Endothelial cell (in vitro differentiated cells): ENCODE measurements around the gene SORCS2. TPM values are rescaled to one million over a fixed set of nuclear protein-coding genes. Genes with fewer than 3 reads are reported as not detected.

Experiments
- DNase-seq: peaks from one replicate; pipeline ENCODE4 v3.0.0; 2021; ENCODE audit warnings: low spot score
- H3K27ac Mint-ChIP-seq: one replicate; pipeline ENCODE4 v1.8.0; 2021; ENCODE audit warnings: mixed read lengths, inconsistent platforms; ENCODE audit not compliant: unreplicated experiment
- H3K27me3 Mint-ChIP-seq: one replicate; pipeline ENCODE4 v1.8.0; 2021; ENCODE audit warnings: mild to moderate bottlenecking, moderate library complexity, mixed read lengths, inconsistent platforms; ENCODE audit not compliant: unreplicated experiment
- H3K36me3 Mint-ChIP-seq: one replicate; pipeline ENCODE4 v1.8.0; 2021; ENCODE audit warnings: mild to moderate bottlenecking, low read depth, mixed read lengths, inconsistent platforms; ENCODE audit not compliant: unreplicated experiment
- H3K4me1 Mint-ChIP-seq: one replicate; pipeline ENCODE4 v1.8.0; 2021; ENCODE audit warnings: mild to moderate bottlenecking, mixed read lengths, inconsistent platforms; ENCODE audit not compliant: unreplicated experiment
- H3K4me3 Mint-ChIP-seq: one replicate; pipeline ENCODE4 v1.8.0; 2021; ENCODE audit warnings: mild to moderate bottlenecking, mixed read lengths, inconsistent platforms; ENCODE audit not compliant: unreplicated experiment
- H3K9me3 Mint-ChIP-seq: one replicate; pipeline ENCODE4 v1.8.0; 2021; ENCODE audit warnings: mixed read lengths, inconsistent platforms; ENCODE audit not compliant: unreplicated experiment
- CTCF ChIP-seq: fragments of 200-600 bp; sonication (generic); IDR thresholded peaks from one replicate; pipeline ENCODE4 v1.5.0; 2021; ENCODE audit warnings: antibody characterized with exemption; ENCODE audit not compliant: unreplicated experiment
- total RNA-seq: library from RNA; stranded (reverse); fragmentation: NEBNext Ultra II Directional; extraction: Animal tissue kit (Norgen Biotek cat#: 25700); gene quantifications from one replicate; pipeline ENCODE4 v1.2.1, GENCODE V29; 2021; ENCODE audit not compliant: unreplicated experiment

The SORCS2 gene
- total RNA-seq, 1 donor from 2014 or later: 1.3 TPM

GRCh38 chr4:7156761-7157488 is 35.4 kb upstream of the SORCS2 start:
- H3K4me3 Mint-ChIP-seq: no peak overlapping the region
- H3K27me3 Mint-ChIP-seq: peaks cover 22% of the 10 kb centered on the region
- DNase-seq: peak; percentile 40
- peak; percentile 52 for TF ChIP-seq CTCF
- H3K27ac Mint-ChIP-seq: peak overlapping the region; percentile 65
- H3K36me3 Mint-ChIP-seq: peaks cover 8% of the 10 kb centered on the region
- no peaks in the 10 kb centered on the region for H3K9me3 Mint-ChIP-seq
- H3K4me1 Mint-ChIP-seq: peaks cover 27% of the 10 kb centered on the region

- no peaks in the 10 kb centered on the region for H3K9me3 Mint-ChIP-seq
- H3K36me3 Mint-ChIP-seq: peaks cover 8% of the 10 kb centered on the region
- TF ChIP-seq CTCF: no peak
- H3K4me1 Mint-ChIP-seq: peaks cover 27% of the 10 kb centered on the region
- H3K4me3 Mint-ChIP-seq: no peak overlapping the region
- H3K27me3 Mint-ChIP-seq: peaks cover 22% of the 10 kb centered on the region
- DNase-seq: no peak
- no peak overlapping the region for H3K27ac Mint-ChIP-seq
Observed at GRCh38 chr4:7157666-7158065, 34.7 kb upstream of the SORCS2 start.

DNA sequence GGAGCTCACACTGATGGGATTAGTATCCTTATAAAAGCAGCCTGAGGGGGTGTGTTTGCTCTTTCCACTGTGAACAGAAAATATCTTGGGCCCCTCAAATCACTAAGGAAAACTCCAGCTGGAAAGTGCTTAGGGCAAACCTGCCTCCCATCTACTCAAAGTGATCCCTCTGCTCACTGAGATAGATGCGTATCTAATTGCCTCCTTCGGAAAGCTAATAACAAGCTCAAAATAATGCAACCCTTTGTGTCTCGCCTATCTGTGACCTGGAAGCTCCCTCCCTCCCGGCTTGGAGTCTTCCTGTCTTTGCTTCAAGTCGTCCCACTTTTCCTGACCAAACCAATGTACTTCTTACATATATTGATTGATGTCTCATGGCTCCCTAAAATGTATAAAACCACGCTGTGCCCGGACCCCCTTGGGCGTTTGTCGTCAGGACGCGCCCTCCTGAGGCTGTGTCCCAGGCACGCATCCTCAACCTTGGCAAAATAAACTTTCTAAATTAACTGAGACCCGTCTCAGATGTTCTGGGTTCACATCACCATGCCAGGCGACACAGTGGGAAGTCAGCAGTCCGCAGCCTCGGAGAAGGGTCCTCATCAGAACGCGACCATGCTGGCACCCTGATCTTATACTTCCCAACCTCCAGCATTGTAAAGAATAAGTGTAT is 34.1 kb upstream of the SORCS2 start:
- H3K4me1 Mint-ChIP-seq: peaks cover 27% of the 10 kb centered on the region
- no peaks in the 10 kb centered on the region for H3K9me3 Mint-ChIP-seq
- TF ChIP-seq CTCF: no peak
- H3K27ac Mint-ChIP-seq: no peak overlapping the region
- peaks cover 22% of the 10 kb centered on the region for H3K27me3 Mint-ChIP-seq
- no peak overlapping the region for H3K4me3 Mint-ChIP-seq
- no peak for DNase-seq
- peaks cover 8% of the 10 kb centered on the region for H3K36me3 Mint-ChIP-seq

DNA sequence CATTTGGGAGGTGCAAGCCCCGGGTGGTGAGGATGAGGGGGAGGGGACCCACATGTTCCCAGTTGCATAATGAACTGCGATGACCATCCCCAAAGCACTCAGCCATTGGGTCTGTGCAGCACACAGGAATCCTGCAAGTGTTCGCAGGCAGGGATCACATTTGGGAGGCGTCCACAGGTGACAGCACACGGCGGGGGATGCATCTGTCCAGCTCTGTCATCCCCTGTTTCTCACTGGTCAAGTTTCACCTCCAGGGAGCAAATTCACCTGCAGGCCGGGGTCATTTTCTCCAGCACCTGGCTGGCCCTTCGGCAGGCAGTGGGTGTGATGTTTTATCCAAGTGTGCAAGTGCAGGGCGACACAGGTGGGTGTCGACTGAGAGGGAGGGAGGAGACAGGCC is 33.3 kb upstream of the SORCS2 start:
- DNase-seq: no peak
- Mint-ChIP-seq H3K36me3 (peaks cover 8% of the 10 kb centered on the region), H3K9me3 (no peaks in the 10 kb centered on the region), H3K4me3 (no peak overlapping the region), H3K4me1 (peaks cover 30% of the 10 kb centered on the region), H3K27ac (no peak overlapping the region), H3K27me3 (peaks cover 22% of the 10 kb centered on the region)
- TF ChIP-seq CTCF: no peak

GRCh38 chr4:7159923-7160322 is 32.4 kb upstream of the SORCS2 start:
- Mint-ChIP-seq H3K36me3 (peaks cover 8% of the 10 kb centered on the region), H3K9me3 (no peaks in the 10 kb centered on the region), H3K4me1 (peaks cover 37% of the 10 kb centered on the region), H3K27me3 (peaks cover 22% of the 10 kb centered on the region), H3K27ac (no peak overlapping the region), H3K4me3 (no peak overlapping the region)
- no peak for TF ChIP-seq CTCF
- no peak for DNase-seq
